Measurements from ENCODE around the gene KLK5.
"Not testable (repeated sequence)": the region's sequence is repeated elsewhere in the genome, so short reads cannot be mapped to it uniquely, and the experiment has no call there.

The KLK5 gene

GRCh38 chr19:50921426-50922316 lies 31.2 kb downstream of the KLK5 start:
- no peak for DNase-seq

GRCh38 chr19:50916069-50916468 lies 36.8 kb downstream of the KLK5 start:
- no peak for DNase-seq

GRCh38 chr19:50912727-50913716 lies 39.8 kb downstream of the KLK5 start:
- DNase-seq = no peak

GRCh38 chr19:50912102-50912599 lies 40.7 kb downstream of the KLK5 start:
- DNase-seq = no peak

- no peak for DNase-seq
Measured at GRCh38 chr19:50911206-50912101, 41.4 kb downstream of the KLK5 start, which contains the start of gene KLK4. Gene KLK4, minus strand, starts transcription at chr19:50911395. Its CDS starts 657 bp downstream, at chr19:50910738.

GRCh38 chr19:50910722-50911121 lies 42.1 kb downstream of the KLK5 start:
- DNase-seq = no peak

- DNase-seq = no peak
Measured at GRCh38 chr19:50909240-50910070, 43.4 kb downstream of the KLK5 start.

GRCh38 chr19:50908336-50908735 lies 44.5 kb downstream of the KLK5 start:
- DNase-seq = no peak

- DNase-seq = no peak
Measured at GRCh38 chr19:50906217-50906616, 46.6 kb downstream of the KLK5 start.

- no peak for DNase-seq
Measured at GRCh38 chr19:50902640-50903039, 50.2 kb downstream of the KLK5 start.

- DNase-seq = no peak
Measured at GRCh38 chr19:50899569-50899968, 53.3 kb downstream of the KLK5 start.

GRCh38 chr19:50898018-50898417 lies 54.8 kb downstream of the KLK5 start:
- no peak for DNase-seq

GRCh38 chr19:50897612-50898011 lies 55.2 kb downstream of the KLK5 start:
- DNase-seq = no peak

- no peak for DNase-seq
Measured at GRCh38 chr19:50897191-50897607, 55.6 kb downstream of the KLK5 start.

GRCh38 chr19:50896591-50897190 lies 56.1 kb downstream of the KLK5 start:
- DNase-seq = no peak

- not testable (repeated sequence) for DNase-seq
Measured at GRCh38 chr19:50896089-50896590, 56.7 kb downstream of the KLK5 start.

- no peak for DNase-seq
Measured at GRCh38 chr19:50894478-50895356, 58.1 kb downstream of the KLK5 start.
